Measurements from ENCODE around the gene RBM3.

GRCh38 chrX:48548871-48549270 lies 25.4 kb upstream of the RBM3 start:
- TF ChIP-seq CTCF (IDR thresholded peaks at IDR 0.05) (no peak), POLR2AphosphoS5 (IDR thresholded peaks at IDR 0.05) (no peak), POLR2A (IDR thresholded peaks at IDR 0.05) (no peak)
